ENCODE data around the gene WDR89. TPM values are rescaled to one million over a fixed set of nuclear protein-coding genes. Genes with fewer than 3 reads are reported as not detected.

The WDR89 gene
- total and polyA plus RNA-seq, 9 of the 15 experiments (the other 6 are each of a cell fraction or from before 2014, with no cell fraction given) = 9.3 to 25.6 (median 16.2) TPM

DNA sequence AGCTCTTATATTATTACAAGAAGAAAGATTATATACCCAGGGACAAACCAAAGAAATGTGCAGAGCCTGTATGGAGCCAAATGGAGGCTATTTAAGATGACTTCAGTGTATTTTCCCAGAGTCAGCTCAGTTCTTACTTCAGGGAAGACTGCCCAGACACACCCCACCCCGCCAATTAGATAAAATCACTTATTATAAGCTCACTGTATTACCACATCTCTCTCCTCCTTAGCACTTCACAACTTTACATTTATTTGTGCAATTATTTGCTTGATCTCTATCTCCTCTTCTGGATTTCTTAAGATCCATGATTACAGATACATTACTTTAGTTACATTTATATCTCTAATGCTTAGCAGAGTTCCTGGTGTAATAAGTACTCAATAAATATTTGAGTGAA, 24.7 kb upstream of the WDR89 start:
- H4K20me1 ChIP-seq (replicated peaks; ENCODE audit: control insufficient read depth, insufficient read depth, low read length) = no peaks in the 10 kb centered on the region
- 0% methylated on average over 1 of the region's 1 CpG for WGBS (ENCODE audit: insufficient coverage, low coverage, missing lambda C conversion rate)
- BruUV-seq (replicated peaks) = no TSS peak
- in situ Hi-C loops (cut with MboI) = no loop called here
- ChIA-PET POLR2A (no interaction called here), CTCF (ENCODE audit: low intra/inter-chr PET ratio) (no interaction called here)
- H3K79me2 ChIP-seq (ENCODE audit: control insufficient read depth, insufficient read depth, low read length) = no peaks in the 10 kb centered on the region
- no peak overlapping the region for H3K4me2 ChIP-seq (ENCODE audit: insufficient read depth, low read length)
- H3K4me1 ChIP-seq (replicated peaks in 1 of 2; ENCODE audit: control insufficient read depth in 2 of 2, insufficient read depth in 2 of 2, low read length in 2 of 2) = peaks cover 0 to 6% of the 10 kb centered on the region in 2 experiments; a peak in 2 of 5 replicates
- H3K9me3 ChIP-seq (replicated peaks; ENCODE audit: control insufficient read depth, insufficient read depth, low read depth, low read length) = no peaks in the 10 kb centered on the region
- H3K27me3 ChIP-seq (ENCODE audit: control insufficient read depth in 2 of 2, insufficient read depth in 2 of 2, low read length in 2 of 2) = no peaks in the 10 kb centered on the region
- no peak for ATAC-seq
- H3K9me1 ChIP-seq (ENCODE audit: control insufficient read depth, insufficient read depth, low read length) = no peaks in the 10 kb centered on the region
- H3K4me3 ChIP-seq = no peak overlapping the region
- H2AFZ ChIP-seq (ENCODE audit: low read depth, low read length) = no peak overlapping the region
- no peak for FAIRE-seq
- no peak for TF ChIP-seq ARID2 (IDR thresholded peaks at IDR 0.05)
- no peak for TF ChIP-seq COPS2 (conservative IDR thresholded peaks at IDR 0.05)
- no peak for TF ChIP-seq USF1 (CRISPR knock-in tag; IDR thresholded peaks at IDR 0.05)
- TF ChIP-seq CAMTA2 (CRISPR knock-in tag; conservative IDR thresholded peaks at IDR 0.05) = no peak
- TF ChIP-seq KDM2B (CRISPR knock-in tag; IDR thresholded peaks at IDR 0.05) = no peak
- no peak for TF ChIP-seq LARP7 (IDR thresholded peaks at IDR 0.05)
- TF ChIP-seq NFE2L1 (tag; IDR thresholded peaks at IDR 0.05; ENCODE audit: borderline replicate concordance, low read depth) = no peak
- no peak for TF ChIP-seq ZFP1 (CRISPR knock-in tag; IDR thresholded peaks at IDR 0.05)
- no peak for TF ChIP-seq NR2F6 (CRISPR knock-in tag; IDR thresholded peaks at IDR 0.05)
- no peak for TF ChIP-seq BRF1 (IDR thresholded peaks at IDR 0.05; ENCODE audit: borderline replicate concordance, extremely low read depth, insufficient read length)
- TF ChIP-seq FOXK2 (conservative IDR thresholded peaks at IDR 0.05 in 1 of 2, IDR thresholded peaks at IDR 0.05 in 1 of 2; ENCODE audit: low read depth in 2 of 2) = no peak
- TF ChIP-seq ELK3 (CRISPR knock-in tag; IDR thresholded peaks at IDR 0.05) = no peak
- TF ChIP-seq ETV1 (tag; conservative IDR thresholded peaks at IDR 0.05; ENCODE audit: low read depth) = no peak
- TF ChIP-seq DDX20 (tag; IDR thresholded peaks at IDR 0.05; ENCODE audit: low read depth) = no peak
- H3K36me3 ChIP-seq (ENCODE audit: control insufficient read depth, insufficient read depth, low read length) = no peaks in the 10 kb centered on the region
- no peak for DNase-seq (ENCODE audit: extremely low read depth in 1 of 4, low spot score in 3 of 4)
- intact Hi-C loops (cut with micrococcal nuclease) = no loop called here
- no peak overlapping the region for H3K9ac ChIP-seq (ENCODE audit: insufficient read depth in 1 of 2, low read depth in 2 of 2, low read length in 2 of 2)
- no peak overlapping the region for H3K27ac ChIP-seq (ENCODE audit: extremely low read depth, low read depth, low read length)
